MM.1S (cell line): Measurements from ENCODE around the gene KRTAP9-3.

Experiments
- DNase-seq: peaks from one replicate; pipeline ENCODE4 v3.0.0-alpha.2; 2015
- H2AFZ ChIP-seq: fragments of 300-600 bp; sonication (generic); 2 replicates; pipeline ENCODE4 v1.6.0; 2016; ENCODE audit warnings: antibody characterized with exemption, low read length
- H3F3A ChIP-seq: fragments of 300-600 bp; sonication (generic); 2 replicates; pipeline ENCODE4 v1.6.1; 2016; ENCODE audit warnings: mild to moderate bottlenecking, antibody characterized with exemption, low read length, moderate library complexity, mixed read lengths; ENCODE audit not compliant: insufficient read depth
- H3K27ac ChIP-seq: fragments of 300-600 bp; sonication (generic); 2 replicates; pipeline ENCODE4 v1.5.1; 2016; ENCODE audit warnings: mild to moderate bottlenecking, low read length
- H3K27me3 ChIP-seq: fragments of 300-600 bp; sonication (generic); replicated peaks from 2 replicates; pipeline ENCODE4 v1.6.0; 2016; ENCODE audit warnings: low read length; ENCODE audit not compliant: insufficient read depth
- H3K36me3 ChIP-seq: fragments of 300-600 bp; sonication (generic); replicated peaks from 2 replicates; pipeline ENCODE4 v1.6.1; 2016; ENCODE audit warnings: mild to moderate bottlenecking, low read length, mixed read lengths; ENCODE audit not compliant: insufficient read depth
- H3K4me1 ChIP-seq: fragments of 300-600 bp; sonication (generic); 2 replicates; pipeline ENCODE4 v1.6.1; 2016; ENCODE audit warnings: low read length, mixed read lengths
- H3K4me2 ChIP-seq: fragments of 300-600 bp; sonication (generic); 2 replicates; pipeline ENCODE4 v1.6.0; 2016; ENCODE audit warnings: low read depth, low read length
- H3K4me3 ChIP-seq: fragments of 300-600 bp; sonication (generic); 2 replicates; pipeline ENCODE4 v1.5.1; 2016; ENCODE audit warnings: low read length, mixed read lengths
- H3K79me2 ChIP-seq: fragments of 300-600 bp; sonication (generic); 2 replicates; pipeline ENCODE4 v1.6.1; 2016; ENCODE audit warnings: mixed run types, low read length, mixed read lengths
- H3K9ac ChIP-seq: fragments of 300-600 bp; sonication (generic); 2 replicates; pipeline ENCODE4 v1.6.1; 2016; ENCODE audit warnings: low read length, mixed read lengths
- H3K9me2 ChIP-seq: fragments of 300-600 bp; sonication (generic); replicated peaks from 2 replicates; pipeline ENCODE4 v1.6.1; 2016; ENCODE audit warnings: mild to moderate bottlenecking, low read length, mixed read lengths; ENCODE audit not compliant: insufficient read depth
- H3K9me3 ChIP-seq: fragments of 300-600 bp; sonication (generic); replicated peaks from 2 replicates; pipeline ENCODE4 v1.6.1; 2016; ENCODE audit warnings: mild to moderate bottlenecking, low read length, mixed read lengths; ENCODE audit not compliant: insufficient read depth
- H4K20me1 ChIP-seq: fragments of 300-600 bp; sonication (generic); 2 replicates; pipeline ENCODE4 v1.6.1; 2016; ENCODE audit warnings: mild to moderate bottlenecking, low read length, moderate library complexity, mixed read lengths; ENCODE audit not compliant: insufficient read depth
- EZH2 ChIP-seq: fragments of 300-600 bp; sonication (generic); optimal IDR thresholded peaks from 2 replicates; pipeline ENCODE3; 2017; ENCODE audit warnings: low read depth, mild to moderate bottlenecking, antibody characterized with exemption, low read length, mixed read lengths
- EZH2phosphoT487 ChIP-seq: fragments of 300-600 bp; sonication (generic); IDR thresholded peaks from 2 replicates; pipeline ENCODE4 v1.6.1; 2018; ENCODE audit warnings: antibody characterized with exemption, low read length
- TF ChIP-seq, protein P1 (sequence below): fragments of 300-600 bp; sonication (generic); IDR thresholded peaks from 2 replicates; pipeline ENCODE4 v1.5.1; 2016; ENCODE audit warnings: antibody characterized with exemption, low read length, mixed read lengths

Gene KRTAP9-3

DNA sequence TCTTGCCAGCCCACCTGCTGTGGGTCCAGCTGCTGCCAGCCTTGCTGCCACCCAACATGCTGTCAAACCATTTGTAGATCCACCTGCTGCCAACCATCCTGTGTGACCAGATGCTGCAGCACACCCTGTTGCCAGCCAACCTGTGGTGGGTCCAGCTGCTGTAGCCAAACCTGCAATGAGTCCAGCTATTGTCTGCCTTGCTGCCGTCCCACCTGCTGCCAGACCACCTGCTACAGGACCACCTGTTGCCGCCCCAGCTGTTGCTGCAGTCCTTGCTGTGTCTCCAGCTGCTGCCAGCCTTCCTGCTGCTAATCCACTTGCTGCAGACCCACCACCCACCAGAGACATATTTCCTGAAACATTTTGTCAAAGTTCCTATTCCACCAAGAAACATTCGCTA lies 41.9 kb upstream of the KRTAP9-3 start:
- H3K9ac ChIP-seq = no peak overlapping the region
- no peak for DNase-seq

GRCh38 chr17:41196068-41196467 lies 36.2 kb upstream of the KRTAP9-3 start:
- no peak for TF ChIP-seq EZH2
- 0 out of 2 replicates have a peak, but pooled peaks have one; percentile 45 for TF ChIP-seq EZH2phosphoT487
- no peaks in the 10 kb centered on the region for H3K79me2 ChIP-seq
- H3K27ac ChIP-seq = no peak overlapping the region
- H3K9me2 ChIP-seq = no peaks in the 10 kb centered on the region
- H3K27me3 ChIP-seq = peaks cover 46% of the 10 kb centered on the region
- H2AFZ ChIP-seq = no peak overlapping the region
- no peak overlapping the region for H3K4me2 ChIP-seq
- H3K9me3 ChIP-seq = no peaks in the 10 kb centered on the region
- no peaks in the 10 kb centered on the region for H4K20me1 ChIP-seq
- no peaks in the 10 kb centered on the region for H3F3A ChIP-seq
- H3K36me3 ChIP-seq = no peaks in the 10 kb centered on the region
- DNase-seq = peak; percentile 61
- H3K9ac ChIP-seq = no peak overlapping the region
- no peak overlapping the region for H3K4me3 ChIP-seq
- H3K4me1 ChIP-seq = 0 out of 2 replicates have a peak, but pooled peaks cover 3% of the 10 kb centered on the region

More for the DNA sequence above, 41.9 kb upstream of the KRTAP9-3 start:
- Histone ChIP-seq H3F3A (no peaks in the 10 kb centered on the region), H3K27ac (no peak overlapping the region), H3K79me2 (no peaks in the 10 kb centered on the region), H3K36me3 (no peaks in the 10 kb centered on the region), H3K4me1 (no peaks in the 10 kb centered on the region), H2AFZ (no peak overlapping the region), H3K4me2 (no peak overlapping the region), H3K27me3 (peaks cover 13% of the 10 kb centered on the region), H4K20me1 (no peaks in the 10 kb centered on the region), H3K9me3 (no peaks in the 10 kb centered on the region), H3K4me3 (no peak overlapping the region), H3K9me2 (no peaks in the 10 kb centered on the region)
- no peak for TF ChIP-seq EZH2
- no peak for TF ChIP-seq EZH2phosphoT487

DNA sequence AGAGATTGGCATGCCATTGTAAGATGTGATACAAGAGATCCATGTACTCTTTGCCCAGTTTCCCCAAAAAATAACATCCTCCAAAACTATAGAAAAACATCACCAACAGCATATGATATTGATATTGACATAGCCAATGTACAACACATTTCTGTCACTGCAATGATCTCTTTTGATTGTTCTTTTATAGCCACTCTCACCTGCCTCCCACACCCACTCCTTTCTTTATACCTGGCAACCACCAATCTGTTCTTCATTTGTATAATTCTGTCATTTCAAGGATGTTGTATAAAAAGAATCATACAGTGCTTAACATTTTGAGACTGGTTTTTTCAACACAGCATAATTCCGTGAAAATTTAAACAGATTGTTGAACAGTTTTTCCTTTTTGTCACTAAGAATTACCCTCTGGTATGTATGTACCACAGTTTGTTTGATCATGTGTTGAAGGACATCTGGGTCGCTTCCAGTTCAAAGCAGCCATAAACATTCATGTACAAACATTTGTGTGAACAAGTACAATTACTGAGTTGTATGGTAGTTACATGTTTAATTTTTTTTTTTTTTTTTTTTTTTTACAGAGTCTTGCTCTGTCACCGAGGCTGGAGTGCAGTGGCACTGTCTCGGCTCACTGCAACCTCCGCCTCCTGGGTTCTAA lies 32.7 kb upstream of the KRTAP9-3 start:
- no peak overlapping the region for H2AFZ ChIP-seq
- no peaks in the 10 kb centered on the region for H3K79me2 ChIP-seq
- no peaks in the 10 kb centered on the region for H3K9me2 ChIP-seq
- no peak overlapping the region for H3K27ac ChIP-seq
- peaks cover 37% of the 10 kb centered on the region for H3K27me3 ChIP-seq
- H3K9me3 ChIP-seq = no peaks in the 10 kb centered on the region
- no peak for DNase-seq
- H3K4me3 ChIP-seq = no peak overlapping the region
- 0 out of 2 replicates have a peak, but pooled peaks cover 3% of the 10 kb centered on the region for H3K4me1 ChIP-seq
- no peaks in the 10 kb centered on the region for H3F3A ChIP-seq
- TF ChIP-seq, protein P1, sequence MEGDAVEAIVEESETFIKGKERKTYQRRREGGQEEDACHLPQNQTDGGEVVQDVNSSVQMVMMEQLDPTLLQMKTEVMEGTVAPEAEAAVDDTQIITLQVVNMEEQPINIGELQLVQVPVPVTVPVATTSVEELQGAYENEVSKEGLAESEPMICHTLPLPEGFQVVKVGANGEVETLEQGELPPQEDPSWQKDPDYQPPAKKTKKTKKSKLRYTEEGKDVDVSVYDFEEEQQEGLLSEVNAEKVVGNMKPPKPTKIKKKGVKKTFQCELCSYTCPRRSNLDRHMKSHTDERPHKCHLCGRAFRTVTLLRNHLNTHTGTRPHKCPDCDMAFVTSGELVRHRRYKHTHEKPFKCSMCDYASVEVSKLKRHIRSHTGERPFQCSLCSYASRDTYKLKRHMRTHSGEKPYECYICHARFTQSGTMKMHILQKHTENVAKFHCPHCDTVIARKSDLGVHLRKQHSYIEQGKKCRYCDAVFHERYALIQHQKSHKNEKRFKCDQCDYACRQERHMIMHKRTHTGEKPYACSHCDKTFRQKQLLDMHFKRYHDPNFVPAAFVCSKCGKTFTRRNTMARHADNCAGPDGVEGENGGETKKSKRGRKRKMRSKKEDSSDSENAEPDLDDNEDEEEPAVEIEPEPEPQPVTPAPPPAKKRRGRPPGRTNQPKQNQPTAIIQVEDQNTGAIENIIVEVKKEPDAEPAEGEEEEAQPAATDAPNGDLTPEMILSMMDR = no peak
- no peak for TF ChIP-seq EZH2
- TF ChIP-seq EZH2phosphoT487 = no peak
- H3K36me3 ChIP-seq = no peaks in the 10 kb centered on the region
- H4K20me1 ChIP-seq = no peaks in the 10 kb centered on the region
- H3K9ac ChIP-seq = no peak overlapping the region
- no peak overlapping the region for H3K4me2 ChIP-seq

GRCh38 chr17:41211845-41212466 lies 20.3 kb upstream of the KRTAP9-3 start:
- Histone ChIP-seq H3K79me2 (no peaks in the 10 kb centered on the region), H3K27me3 (no peaks in the 10 kb centered on the region; the same call in 1 of the 2 replicates), H2AFZ (no peak overlapping the region), H3K9me3 (no peaks in the 10 kb centered on the region), H3F3A (peaks cover 11% of the 10 kb centered on the region; the same call in 1 of the 2 replicates), H3K4me3 (no peak overlapping the region), H4K20me1 (no peaks in the 10 kb centered on the region), H3K9ac (no peak overlapping the region), H3K9me2 (no peaks in the 10 kb centered on the region), H3K27ac (peak overlapping the region; percentile 30; the same call in 1 of the 2 replicates), H3K4me1 (peaks cover 20% of the 10 kb centered on the region), H3K4me2 (peak overlapping the region; percentile 22; the same call in 1 of the 2 replicates), H3K36me3 (no peaks in the 10 kb centered on the region)
- no peak for TF ChIP-seq EZH2phosphoT487
- TF ChIP-seq, protein P1 = no peak
- TF ChIP-seq EZH2 = no peak
- peak; percentile 87 for DNase-seq
